ENCODE measurements around the gene MAP3K2.
A peak's percentile ranks its signal among the peaks of the same experiment; 100 is the strongest.

Gene MAP3K2

GRCh38 chr2:127347734-127348392, 39.9 kb downstream of the MAP3K2 start:
- no peak for DNase-seq (ENCODE audit: low read depth)

DNA sequence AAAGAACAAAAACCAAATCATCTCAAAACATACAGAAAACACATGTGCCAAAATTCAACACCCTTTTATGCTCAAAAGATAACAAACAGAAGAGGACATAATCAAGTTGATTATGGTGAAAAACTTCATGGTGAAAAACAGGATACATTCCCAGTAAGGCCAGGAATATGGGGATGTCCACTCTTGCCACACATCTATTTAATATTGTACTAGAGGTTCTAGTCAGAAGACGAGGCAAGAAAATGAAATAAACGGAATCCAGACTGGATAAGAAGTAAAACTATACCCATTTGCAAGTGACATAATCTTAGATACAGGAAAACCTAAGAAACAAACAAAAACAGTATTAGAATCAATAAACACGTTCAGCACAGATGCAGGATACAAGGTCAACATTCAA, 40.8 kb downstream of the MAP3K2 start:
- DNase-seq (ENCODE audit: low read depth) = no peak

DNA sequence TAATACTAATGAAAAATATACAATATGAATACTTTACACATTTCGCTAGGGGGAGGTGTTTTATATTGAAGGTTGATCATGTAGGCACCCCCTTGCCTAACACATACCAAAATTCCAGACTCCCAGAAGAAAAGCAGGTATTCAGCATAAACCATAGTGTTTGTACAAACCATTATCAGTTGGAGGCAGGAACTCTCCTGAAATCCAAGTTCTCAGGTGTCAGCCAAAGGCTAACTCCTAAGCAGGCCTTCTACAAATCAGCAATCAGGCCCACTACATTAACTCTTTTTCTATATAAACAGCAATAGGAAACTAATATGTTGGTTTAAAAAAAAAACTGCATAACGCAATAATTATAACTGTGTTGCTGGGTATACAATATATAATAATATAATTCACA, 44.5 kb downstream of the MAP3K2 start:
- no peak for DNase-seq (ENCODE audit: low read depth)

DNA sequence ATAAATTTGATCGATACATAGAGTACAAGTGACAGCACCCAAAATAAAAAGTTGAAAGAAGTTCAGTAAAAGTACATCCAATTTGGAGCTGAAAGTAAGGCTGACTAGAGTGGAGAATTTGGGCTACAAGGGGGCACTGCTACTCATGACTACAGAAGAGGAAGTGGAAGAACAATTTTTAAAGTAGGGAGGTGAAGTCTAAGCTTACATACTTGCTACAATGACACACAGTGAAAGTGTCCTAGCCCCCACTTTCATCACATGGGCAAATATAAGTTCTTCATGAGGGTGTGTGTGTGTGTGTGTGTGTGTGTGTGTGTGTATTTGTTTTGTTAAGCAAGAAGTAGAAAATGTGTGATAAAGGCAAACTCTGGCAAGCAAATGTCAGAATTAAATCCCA, 45.7 kb downstream of the MAP3K2 start:
- DNase-seq (ENCODE audit: low read depth) = no peak

GRCh38 chr2:127332335-127332734, 55.4 kb downstream of the MAP3K2 start:
- no peak for DNase-seq (ENCODE audit: low read depth)

- no peak for DNase-seq (ENCODE audit: low read depth)
Measured at GRCh38 chr2:127330753-127331152, 57.0 kb downstream of the MAP3K2 start.

DNA sequence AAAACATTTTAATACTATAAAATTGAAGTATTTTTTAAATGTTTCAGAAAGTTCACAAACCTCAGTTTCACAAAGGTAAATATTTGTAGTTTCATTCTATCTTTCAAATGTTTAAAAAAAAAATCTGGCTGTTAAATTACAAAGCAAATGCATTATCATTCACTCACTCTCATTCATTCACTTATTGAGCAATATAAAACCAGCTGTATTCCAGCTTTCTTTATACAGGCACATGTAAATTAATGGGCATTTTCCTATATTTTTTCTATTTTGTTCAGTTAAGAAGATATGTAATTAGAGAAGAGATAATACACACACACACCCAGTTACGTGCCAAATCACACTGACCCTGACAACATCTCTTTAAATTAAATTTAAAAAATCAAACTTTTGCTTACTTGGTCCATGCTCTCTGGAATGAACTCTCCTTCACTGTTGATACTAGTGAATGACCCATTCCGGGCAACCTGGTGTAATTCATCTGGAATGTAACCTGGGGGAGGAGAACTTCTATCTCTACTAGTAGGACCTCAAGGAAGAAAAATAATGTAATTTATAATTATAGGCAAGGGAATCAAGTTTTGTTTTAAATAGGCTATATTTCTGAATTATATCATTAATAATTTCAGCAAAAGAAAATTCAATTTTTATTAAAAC, 61.4 kb downstream of the MAP3K2 start:
- no peak for DNase-seq (ENCODE audit: low read depth)

DNA sequence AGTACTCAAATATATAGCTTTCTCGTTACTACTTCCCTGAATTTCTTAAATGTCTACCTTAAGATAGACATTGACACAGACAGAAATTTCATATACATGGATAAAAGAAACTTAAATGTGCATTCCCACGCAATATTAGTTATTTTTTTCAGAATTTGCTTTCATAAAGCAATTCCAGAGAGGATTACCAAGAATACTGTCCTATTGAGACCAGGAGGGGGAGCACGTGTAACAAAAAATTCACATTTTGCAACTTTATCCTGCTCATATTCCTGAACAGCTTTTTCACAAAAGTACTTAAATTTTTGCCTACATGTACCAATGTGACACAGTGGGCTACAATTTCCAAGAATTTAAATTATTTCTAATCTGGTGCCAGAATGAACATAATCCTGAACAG, 63.1 kb downstream of the MAP3K2 start:
- DNase-seq (ENCODE audit: low read depth) = no peak

DNA sequence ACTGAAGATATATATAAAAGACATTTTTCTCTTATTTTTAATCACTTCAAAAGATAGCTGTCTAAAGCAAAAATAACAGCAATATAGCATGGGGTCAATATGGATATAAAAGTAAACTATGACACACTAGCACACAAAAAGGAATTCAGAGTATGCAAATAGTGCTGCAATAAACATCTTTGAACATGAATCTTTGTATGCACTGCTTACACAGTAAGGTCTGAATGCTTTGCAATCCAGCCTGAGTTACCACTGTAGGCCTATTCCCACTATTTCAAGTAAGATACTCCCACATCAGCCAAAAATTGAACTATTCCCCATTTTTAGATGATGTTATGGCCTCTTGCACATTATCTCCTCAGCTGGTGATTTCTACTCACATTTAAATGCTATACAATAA, 66.5 kb downstream of the MAP3K2 start:
- DNase-seq (ENCODE audit: low read depth) = no peak

DNA sequence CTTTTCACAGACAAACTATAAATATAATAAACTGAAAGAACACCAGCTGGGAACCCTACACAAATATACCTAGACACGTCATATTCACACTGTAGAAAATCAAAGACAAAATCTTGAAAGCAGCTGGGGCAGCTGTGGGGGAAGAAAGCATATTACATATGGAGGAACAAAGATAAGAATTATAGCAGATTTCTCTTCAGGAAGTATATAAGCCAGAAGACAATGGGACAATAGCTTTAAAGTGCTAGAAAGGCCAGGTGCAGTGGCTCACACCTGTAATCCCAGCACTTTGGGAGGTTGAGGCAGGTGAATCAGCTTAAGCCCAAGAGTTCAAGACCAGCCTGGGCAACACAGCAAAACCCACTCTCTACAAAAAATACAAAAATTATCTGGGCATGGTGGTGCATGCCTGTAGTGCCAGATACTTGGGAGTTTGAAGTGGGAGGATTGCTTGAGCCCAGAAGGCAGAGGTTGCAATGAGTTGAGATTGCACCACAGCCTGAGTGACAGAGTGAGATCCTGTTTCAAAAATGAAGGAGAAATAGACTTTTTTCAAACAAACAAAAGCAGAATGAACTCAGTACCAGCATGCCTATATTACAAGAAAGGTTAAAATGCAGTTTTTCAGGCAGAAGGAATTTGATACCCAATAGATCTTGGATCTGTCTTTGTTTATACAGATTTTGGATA, 67.0 kb downstream of the MAP3K2 start:
- DNase-seq (ENCODE audit: low read depth) = no peak

- no peak for DNase-seq (ENCODE audit: low read depth)
Measured at GRCh38 chr2:127320067-127320466, 67.7 kb downstream of the MAP3K2 start.

GRCh38 chr2:127314193-127314988, 73.4 kb downstream of the MAP3K2 start:
- DNase-seq (ENCODE audit: low read depth) = no peak

- DNase-seq (ENCODE audit: low read depth) = no peak
Measured at GRCh38 chr2:127313406-127313805, 74.4 kb downstream of the MAP3K2 start.

DNA sequence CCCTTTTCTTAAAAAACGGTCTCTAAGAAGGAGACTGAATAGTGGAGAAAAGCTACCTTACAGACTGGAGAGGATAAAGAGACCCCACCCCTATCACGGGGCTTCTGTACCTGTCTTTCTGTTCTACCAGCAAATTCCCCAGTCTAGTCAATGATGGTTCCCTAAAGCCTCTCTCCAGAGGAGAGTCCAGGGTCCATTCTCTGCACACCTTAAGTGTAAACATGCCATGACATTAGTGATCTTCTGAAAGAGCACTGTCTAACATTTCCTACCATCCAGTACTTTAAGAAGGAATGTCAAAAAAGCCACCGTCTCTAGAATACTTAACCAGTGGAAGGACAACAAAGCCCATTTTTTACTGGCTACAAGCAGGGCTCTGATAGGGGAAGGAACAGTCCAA, 76.8 kb downstream of the MAP3K2 start:
- no peak for DNase-seq (ENCODE audit: low read depth)

DNA sequence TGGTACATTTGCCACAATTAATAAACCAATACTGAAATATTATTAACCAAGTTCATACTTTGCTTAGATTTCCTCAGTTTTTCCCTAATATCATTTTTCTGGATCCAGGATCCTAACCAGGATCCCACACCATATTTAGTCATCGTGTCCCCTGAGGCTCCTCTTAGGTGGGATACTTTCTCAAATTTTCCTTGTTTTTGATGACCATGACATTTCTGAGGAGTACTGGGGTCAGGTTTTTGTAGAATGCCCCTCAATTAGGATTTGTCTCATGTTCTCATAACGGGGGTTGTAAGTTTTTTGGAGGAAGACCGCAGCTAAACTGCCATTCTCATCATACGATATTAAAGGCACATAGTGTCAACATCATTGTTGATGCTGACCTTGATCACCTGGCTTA, 78.3 kb downstream of the MAP3K2 start:
- DNase-seq (ENCODE audit: low read depth) = no peak

DNA sequence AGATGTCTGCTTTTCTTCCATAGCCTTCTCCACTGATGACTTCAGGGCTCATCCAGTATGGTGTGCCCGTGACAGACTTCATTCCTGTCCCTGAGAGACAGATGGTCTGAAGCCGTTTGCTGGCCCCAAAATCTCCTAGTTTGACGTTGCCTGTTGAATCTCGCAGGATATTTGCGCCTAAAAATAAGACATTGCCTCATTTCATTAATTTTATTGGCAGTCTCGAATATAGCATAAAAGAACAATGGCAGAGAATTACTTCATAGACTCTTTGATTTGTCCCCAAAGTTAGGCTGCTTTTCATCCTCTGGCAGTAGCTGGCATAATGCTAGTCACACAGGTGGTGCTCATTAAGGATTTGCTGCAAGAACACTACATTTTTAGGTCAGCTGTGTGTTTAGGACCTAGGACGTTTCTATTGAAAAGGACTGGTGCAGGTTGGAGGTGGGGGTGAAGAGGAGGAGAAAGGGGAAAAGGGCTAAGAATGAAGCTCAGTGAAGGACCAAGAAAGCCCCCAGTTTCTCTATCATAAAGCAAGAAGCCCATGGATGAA, 79.1 kb downstream of the MAP3K2 start:
- DNase-seq (ENCODE audit: low read depth) = no peak

GRCh38 chr2:127305990-127306585, 81.7 kb downstream of the MAP3K2 start:
- no peak for DNase-seq (ENCODE audit: low read depth)

GRCh38 chr2:127302168-127302567, 85.6 kb downstream of the MAP3K2 start:
- no peak for DNase-seq (ENCODE audit: low read depth)

DNA sequence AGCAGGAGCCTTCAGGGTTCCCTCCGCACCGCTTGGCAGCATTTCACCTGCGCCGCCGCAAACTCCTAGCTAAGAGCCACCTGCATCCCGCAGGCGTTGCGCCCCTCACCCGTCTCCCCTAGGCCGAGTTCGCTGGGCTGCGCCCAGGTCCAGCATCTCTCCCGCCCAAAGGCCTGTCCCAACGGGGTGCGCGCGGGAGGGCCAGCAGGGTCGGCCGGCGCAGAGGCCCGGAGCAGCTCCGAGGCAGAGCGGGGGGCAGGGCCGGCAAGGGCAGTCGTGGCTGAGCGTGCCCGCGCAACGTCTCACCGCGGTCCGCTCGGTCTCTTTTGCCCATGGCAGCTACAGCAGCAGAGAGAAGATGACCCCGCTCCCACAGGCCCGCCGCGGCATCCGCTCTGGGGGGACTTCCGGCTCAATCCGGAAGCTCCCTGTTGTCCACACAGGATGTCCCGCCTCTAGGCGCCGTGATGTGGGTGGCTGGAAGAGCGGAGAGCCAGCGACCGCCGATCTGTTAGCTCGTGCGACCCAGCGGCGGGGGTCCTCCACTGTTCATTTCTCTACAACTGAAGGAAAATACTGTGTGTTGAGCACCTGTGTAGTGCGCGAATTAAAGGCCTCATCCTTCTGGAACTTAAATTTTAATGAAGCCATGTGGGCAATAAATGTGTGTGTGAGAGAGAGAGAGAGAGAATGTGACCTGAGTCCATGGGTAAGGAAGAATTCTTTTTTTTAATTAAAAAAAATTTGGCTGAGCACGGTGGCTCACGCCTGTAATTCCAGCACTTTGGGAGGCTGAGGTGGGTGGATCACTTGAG, 93.8 kb downstream of the MAP3K2 start, which contains the start of gene ERCC3:
ERCC3 (minus strand) TSS at position 397 of the 815 bp plus-strand sequence; CDS start at position 334, 63 bp downstream.
- DNase-seq (ENCODE audit: low read depth) = peak; percentile 14

GRCh38 chr2:127293386-127293747, 94.4 kb downstream of the MAP3K2 start:
- no peak for DNase-seq (ENCODE audit: low read depth)

- DNase-seq (ENCODE audit: low read depth) = no peak
Measured at GRCh38 chr2:127288274-127288673, 99.5 kb downstream of the MAP3K2 start.

Data from non-pigmented ciliary epithelial cell (primary cell).